ENCODE data around the gene HES2. TPM values are rescaled to one million over a fixed set of nuclear protein-coding genes. Genes with fewer than 3 reads are reported as not detected.
"Not testable (repeated sequence)": the region's sequence is repeated elsewhere in the genome, so short reads cannot be mapped to it uniquely, and the experiment has no call there.

HES2 gene
- polyA plus RNA-seq, 1 donor = 0.75 TPM

DNA sequence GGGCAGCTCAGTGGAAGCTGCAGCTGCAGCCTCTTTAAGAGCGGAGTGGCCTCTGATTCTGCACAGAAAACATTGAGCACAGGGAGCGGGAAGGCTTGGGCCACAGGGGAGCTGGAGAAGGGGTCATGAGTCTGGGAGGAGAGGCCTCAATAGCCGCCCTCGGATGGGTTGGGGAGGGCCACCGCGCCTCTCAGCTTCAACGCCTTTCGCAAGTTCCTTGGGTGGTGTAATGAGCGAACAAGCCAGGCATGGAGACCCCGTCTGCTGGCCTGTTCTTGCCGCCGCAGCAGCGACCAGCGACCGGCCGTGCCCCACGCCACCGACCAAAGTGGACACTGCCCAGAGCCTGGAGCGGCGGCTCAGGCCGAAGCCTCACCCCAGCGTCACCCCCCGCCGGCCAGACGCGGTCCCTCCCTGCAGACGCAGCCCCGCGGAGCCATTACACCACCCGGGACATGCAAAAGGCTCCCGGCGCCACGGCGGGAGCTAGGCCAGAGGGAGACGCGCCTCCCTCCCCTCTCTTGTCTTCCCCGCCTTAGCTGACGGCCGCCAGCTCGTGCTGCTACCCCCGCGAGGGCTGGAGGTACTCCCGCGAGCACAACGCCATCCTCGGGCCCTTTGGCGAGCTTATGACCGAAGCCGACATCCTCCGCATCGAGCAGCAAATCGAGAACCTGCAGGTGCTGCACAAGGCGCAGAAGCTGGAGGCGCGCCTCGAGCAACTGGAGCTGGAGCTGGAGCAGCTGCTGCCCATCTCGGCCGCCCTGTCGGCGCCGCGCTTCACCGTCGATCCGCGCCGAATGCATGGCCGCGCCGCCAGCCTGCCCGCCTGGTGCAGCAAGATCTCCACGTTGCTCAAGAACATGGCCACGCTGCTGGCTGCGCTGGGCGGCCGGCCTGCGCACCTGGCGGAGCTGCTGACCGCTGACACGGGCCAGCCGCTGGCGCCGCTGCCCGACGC is 34.5 kb upstream of the HES2 start:
- H3K27ac ChIP-seq (ENCODE audit: low read length); DNase-seq; H3K4me3 ChIP-seq (ENCODE audit: low read length): not testable (repeated sequence)
- H3K9me3 ChIP-seq (ENCODE audit: control insufficient read depth, low read depth, low read length) = peaks cover 17% of the 10 kb centered on the region
- peaks cover 19% of the 10 kb centered on the region for H3K4me1 ChIP-seq (ENCODE audit: control insufficient read depth, insufficient read depth, low read length)
- no CpG with 5 or more reads among the region's 85 CpGs for WGBS (ENCODE audit: insufficient coverage, low lambda C conversion rate)
- H3K27me3 ChIP-seq (ENCODE audit: control insufficient read depth, insufficient read depth, low read length) = peaks cover 49% of the 10 kb centered on the region
- H3K36me3 ChIP-seq (ENCODE audit: control insufficient read depth, insufficient read depth, low read length) = peaks cover 30% of the 10 kb centered on the region

DNA sequence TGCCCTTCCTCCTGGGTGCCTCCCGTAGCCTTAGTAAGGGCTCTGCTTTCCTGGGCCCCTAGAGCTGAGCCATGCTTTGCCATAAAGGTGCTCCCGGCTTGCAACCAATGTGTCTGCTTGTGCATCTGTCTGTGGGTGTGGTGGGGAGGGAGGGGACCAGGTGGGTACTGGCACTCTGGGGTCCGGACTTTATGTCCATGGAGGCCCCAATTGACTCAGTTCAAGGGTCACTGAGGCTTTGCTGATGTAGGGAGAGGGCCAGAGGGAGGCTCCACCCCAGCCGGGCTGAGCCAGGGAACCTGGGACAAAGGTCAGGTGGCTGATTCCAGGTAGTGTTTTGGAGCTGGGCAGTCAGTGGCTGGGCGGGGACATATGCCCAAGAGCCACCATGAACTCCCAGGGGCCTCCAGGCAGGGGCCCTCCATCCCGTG is 31.2 kb upstream of the HES2 start:
- Histone ChIP-seq H3K4me3 (ENCODE audit: low read length) (peak overlapping the region; percentile 63), H3K27ac (ENCODE audit: low read length) (peak overlapping the region; percentile 98), H3K9me3 (ENCODE audit: control insufficient read depth, low read depth, low read length) (peaks cover 23% of the 10 kb centered on the region), H3K4me1 (ENCODE audit: control insufficient read depth, insufficient read depth, low read length) (peaks cover 22% of the 10 kb centered on the region), H3K36me3 (ENCODE audit: control insufficient read depth, insufficient read depth, low read length) (peaks cover 16% of the 10 kb centered on the region), H3K27me3 (ENCODE audit: control insufficient read depth, insufficient read depth, low read length) (peaks cover 61% of the 10 kb centered on the region)
- no CpG with 5 or more reads among the region's 6 CpGs for WGBS (ENCODE audit: insufficient coverage, low lambda C conversion rate)
- DNase-seq = peak; percentile 96 to 99

DNA sequence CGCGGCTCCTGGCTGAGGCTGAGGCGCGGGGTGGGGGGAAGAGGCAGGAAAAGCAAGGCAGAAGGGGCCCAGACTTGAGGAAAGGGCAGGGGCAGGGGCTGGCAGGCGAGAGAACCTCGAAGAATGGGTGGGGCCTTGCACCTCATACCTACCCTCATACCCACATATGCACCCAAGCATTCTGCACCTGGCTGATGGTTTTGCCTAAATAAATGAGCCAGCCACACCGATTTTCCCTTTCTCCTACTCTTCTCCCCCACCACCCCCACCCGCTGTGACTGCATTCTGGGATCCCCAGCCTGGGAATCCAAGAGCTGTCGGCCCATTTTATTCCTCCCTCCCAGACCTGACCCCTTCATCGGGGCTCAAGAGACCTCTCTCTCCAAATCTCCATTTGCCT is 30.8 kb upstream of the HES2 start:
- peaks cover 60% of the 10 kb centered on the region for H3K27me3 ChIP-seq (ENCODE audit: control insufficient read depth, insufficient read depth, low read length)
- peaks cover 25% of the 10 kb centered on the region for H3K4me1 ChIP-seq (ENCODE audit: control insufficient read depth, insufficient read depth, low read length)
- peaks cover 13% of the 10 kb centered on the region for H3K36me3 ChIP-seq (ENCODE audit: control insufficient read depth, insufficient read depth, low read length)
- H3K4me3 ChIP-seq (ENCODE audit: low read length) = peak overlapping the region; percentile 63
- peaks cover 21% of the 10 kb centered on the region for H3K9me3 ChIP-seq (ENCODE audit: control insufficient read depth, low read depth, low read length)
- WGBS (ENCODE audit: insufficient coverage, low lambda C conversion rate) = no CpG with 5 or more reads among the region's 10 CpGs
- DNase-seq = not testable (repeated sequence)
- peak overlapping the region; percentile 98 for H3K27ac ChIP-seq (ENCODE audit: low read length)

DNA sequence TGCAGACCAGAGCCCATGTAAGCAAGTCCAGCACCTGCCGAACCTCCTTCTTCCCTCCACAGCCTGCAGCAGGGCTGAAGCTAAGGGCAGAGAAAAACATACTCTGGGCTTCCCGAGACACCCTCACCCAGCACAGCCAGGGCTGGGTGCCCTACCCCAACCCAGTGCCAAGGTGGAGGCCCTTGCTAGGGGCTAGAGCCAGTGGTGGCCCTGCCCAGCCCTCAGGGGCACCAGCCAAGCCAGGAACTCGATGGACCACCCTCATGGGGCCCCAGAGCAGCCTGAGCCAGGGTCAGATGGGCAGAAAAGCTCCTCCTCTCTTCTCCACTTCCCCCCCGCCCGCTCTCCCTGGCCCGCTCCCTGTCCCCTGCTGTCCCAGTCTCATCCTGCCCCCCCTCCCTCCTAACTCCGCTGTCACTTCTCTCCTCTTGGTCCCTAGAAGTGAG is 30.3 kb upstream of the HES2 start:
- H3K4me3 ChIP-seq (ENCODE audit: low read length) = peak overlapping the region; percentile 63
- H3K27ac ChIP-seq (ENCODE audit: low read length) = peak overlapping the region; percentile 98
- DNase-seq = peak in 1 of 2 donors; percentile 72
- H3K9me3 ChIP-seq (ENCODE audit: control insufficient read depth, low read depth, low read length) = peaks cover 19% of the 10 kb centered on the region
- H3K27me3 ChIP-seq (ENCODE audit: control insufficient read depth, insufficient read depth, low read length) = peaks cover 59% of the 10 kb centered on the region
- peaks cover 12% of the 10 kb centered on the region for H3K36me3 ChIP-seq (ENCODE audit: control insufficient read depth, insufficient read depth, low read length)
- WGBS (ENCODE audit: insufficient coverage, low lambda C conversion rate) = no CpG with 5 or more reads among the region's 7 CpGs
- H3K4me1 ChIP-seq (ENCODE audit: control insufficient read depth, insufficient read depth, low read length) = peaks cover 28% of the 10 kb centered on the region

DNA sequence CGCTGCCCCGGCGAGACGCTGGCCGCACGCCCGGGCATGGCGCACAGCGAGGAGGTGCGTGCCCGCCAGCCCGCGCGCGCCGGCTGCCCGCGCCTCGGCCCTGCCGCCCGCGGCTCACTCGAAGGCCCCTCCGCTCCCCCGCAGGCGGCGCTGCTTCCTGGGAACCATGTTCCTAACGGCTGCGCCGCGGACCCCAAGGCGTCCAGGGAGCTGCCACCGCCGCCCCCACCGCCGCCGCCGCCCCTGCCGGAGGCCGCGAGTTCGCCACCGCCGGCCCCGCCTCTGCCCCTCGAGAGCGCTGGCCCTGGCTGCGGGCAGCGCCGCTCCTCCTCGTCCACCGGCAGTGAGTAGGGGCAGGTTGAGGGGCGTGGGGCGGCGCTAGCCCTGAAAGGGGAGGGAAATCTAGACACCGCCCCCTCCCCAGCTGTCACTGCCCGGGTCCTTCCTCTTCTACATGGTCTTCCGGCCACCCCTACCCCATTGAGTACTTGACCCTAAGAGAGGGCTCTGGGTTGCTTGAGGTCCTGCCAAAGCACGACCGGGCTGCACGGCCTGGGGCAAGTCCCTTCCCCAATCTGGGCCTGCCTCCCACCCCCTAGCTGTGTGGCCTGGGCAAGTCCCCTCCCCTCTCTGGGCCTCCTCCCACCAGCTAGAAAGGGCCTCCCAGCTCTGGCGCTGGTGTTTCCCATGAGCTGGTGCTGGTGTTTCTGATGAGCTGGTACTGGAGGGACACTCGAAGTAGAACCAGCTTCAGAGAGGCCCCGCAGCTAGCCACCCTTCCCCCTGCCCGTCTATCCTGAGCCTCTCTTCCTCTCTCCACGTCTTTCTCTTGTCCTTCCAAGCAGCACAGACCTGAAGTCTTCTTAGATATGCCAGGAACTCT is 29.3 kb upstream of the HES2 start:
- H3K27me3 ChIP-seq (ENCODE audit: control insufficient read depth, insufficient read depth, low read length) = peaks cover 53% of the 10 kb centered on the region
- H3K4me1 ChIP-seq (ENCODE audit: control insufficient read depth, insufficient read depth, low read length) = peaks cover 31% of the 10 kb centered on the region
- peak overlapping the region; percentile 98 for H3K27ac ChIP-seq (ENCODE audit: low read length)
- no CpG with 5 or more reads among the region's 66 CpGs for WGBS (ENCODE audit: insufficient coverage, low lambda C conversion rate)
- H3K36me3 ChIP-seq (ENCODE audit: control insufficient read depth, insufficient read depth, low read length) = peaks cover 9% of the 10 kb centered on the region
- peaks cover 13% of the 10 kb centered on the region for H3K9me3 ChIP-seq (ENCODE audit: control insufficient read depth, low read depth, low read length)
- peak in 1 of 2 donors; percentile 82 for DNase-seq
- peak overlapping the region; percentile 84 for H3K4me3 ChIP-seq (ENCODE audit: low read length)

DNA sequence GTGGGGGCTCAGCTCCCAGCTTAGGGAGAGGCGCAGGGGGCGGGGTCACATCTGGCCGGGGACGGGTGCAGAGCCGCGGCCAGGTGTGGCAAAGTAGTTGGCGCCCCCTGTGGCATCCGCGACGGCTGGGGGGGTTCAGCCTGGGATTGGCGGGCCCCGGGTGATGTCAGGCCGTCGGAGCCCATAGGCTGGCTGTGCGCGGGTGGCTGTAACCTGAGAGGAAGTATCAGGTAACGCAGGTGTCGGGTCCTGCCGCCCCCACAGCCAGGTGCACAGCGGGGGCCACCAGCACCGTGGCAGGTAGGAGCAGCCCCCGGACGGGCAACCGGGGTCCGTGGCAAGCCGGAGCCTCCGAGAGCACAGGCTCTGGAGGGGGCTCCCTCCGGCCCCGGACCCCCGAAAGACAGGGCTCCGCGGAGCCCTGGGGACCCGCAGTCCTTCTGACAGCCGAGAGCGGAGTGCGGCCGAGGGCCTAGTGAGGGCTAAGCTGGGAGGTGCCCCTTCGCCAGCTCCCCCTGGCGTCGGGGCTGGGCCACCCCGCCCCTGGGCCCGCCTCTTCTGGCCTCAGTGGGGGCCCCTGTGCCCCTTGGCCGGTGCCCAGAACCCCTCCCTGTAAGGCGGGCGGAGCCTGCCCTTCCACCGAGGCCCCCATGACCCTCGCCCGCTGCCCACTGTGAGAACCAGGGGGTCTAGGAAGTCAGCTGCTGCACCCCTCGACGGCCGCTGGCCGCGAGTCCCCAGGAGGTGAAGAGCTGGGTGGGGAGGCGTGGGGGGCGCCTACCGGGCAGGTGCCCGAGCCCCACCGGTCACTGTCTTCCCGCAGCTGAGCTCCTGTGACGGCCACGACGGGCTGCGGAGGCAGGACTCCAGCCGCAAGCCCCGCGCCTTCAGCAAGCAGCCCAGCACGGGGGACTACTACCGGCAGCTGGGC is 28.4 kb upstream of the HES2 start:
- DNase-seq = peak; percentile 77 to 87
- H3K4me1 ChIP-seq (ENCODE audit: control insufficient read depth, insufficient read depth, low read length) = peaks cover 31% of the 10 kb centered on the region
- H3K4me3 ChIP-seq (ENCODE audit: low read length) = peak overlapping the region; percentile 84
- H3K27ac ChIP-seq (ENCODE audit: low read length) = peak overlapping the region; percentile 98
- peaks cover 9% of the 10 kb centered on the region for H3K36me3 ChIP-seq (ENCODE audit: control insufficient read depth, insufficient read depth, low read length)
- peaks cover 11% of the 10 kb centered on the region for H3K9me3 ChIP-seq (ENCODE audit: control insufficient read depth, low read depth, low read length)
- H3K27me3 ChIP-seq (ENCODE audit: control insufficient read depth, insufficient read depth, low read length) = peaks cover 45% of the 10 kb centered on the region
- WGBS (ENCODE audit: insufficient coverage, low lambda C conversion rate) = no CpG with 5 or more reads among the region's 68 CpGs

DNA sequence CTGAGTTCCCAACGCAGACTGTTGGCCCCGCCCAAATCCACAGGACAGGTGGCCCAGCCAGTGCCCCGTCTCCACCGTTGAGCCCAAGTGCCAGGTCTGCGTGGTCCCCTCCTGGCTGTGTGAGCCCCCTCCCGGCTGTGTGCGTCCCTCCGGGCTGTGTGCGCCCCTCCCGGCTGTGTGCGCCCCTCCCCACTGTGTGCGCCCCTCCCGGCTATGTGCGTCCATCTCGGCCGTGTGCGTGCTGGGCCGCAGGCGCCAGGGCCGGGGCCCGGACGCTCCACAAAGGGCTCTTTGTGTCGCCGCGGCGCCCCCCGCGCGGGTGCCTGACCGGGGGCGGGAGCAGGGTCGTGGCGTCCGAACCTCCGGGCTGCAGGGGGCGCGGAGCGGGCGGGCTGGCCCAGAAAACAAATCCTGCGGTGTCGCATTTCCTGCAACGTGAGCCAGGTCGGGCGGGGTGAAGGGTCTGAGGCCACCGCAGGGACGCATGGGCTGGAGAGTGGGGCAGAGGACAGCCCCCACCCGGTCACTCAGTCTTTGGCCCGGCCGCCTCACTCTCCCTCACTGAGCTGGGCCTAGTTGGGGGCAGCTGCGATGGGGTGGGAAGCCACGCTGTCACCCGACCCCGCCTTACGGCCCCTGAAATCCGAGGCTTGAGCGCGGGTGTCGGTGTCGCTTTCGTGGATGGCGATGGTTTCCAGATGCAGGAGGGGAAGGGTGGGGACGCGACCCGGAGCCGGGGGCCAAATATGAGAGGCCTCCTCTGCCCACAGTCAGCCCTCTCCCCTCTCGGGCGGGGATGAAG is 27.5 kb upstream of the HES2 start:
- no CpG with 5 or more reads among the region's 67 CpGs for WGBS (ENCODE audit: insufficient coverage, low lambda C conversion rate)
- Histone ChIP-seq H3K4me1 (ENCODE audit: control insufficient read depth, insufficient read depth, low read length) (peaks cover 24% of the 10 kb centered on the region), H3K27me3 (ENCODE audit: control insufficient read depth, insufficient read depth, low read length) (peaks cover 42% of the 10 kb centered on the region), H3K9me3 (ENCODE audit: control insufficient read depth, low read depth, low read length) (peaks cover 11% of the 10 kb centered on the region), H3K36me3 (ENCODE audit: control insufficient read depth, insufficient read depth, low read length) (peaks cover 4% of the 10 kb centered on the region), H3K27ac (ENCODE audit: low read length) (peak overlapping the region; percentile 98), H3K4me3 (ENCODE audit: low read length) (peak overlapping the region; percentile 84)
- no peak for DNase-seq

DNA sequence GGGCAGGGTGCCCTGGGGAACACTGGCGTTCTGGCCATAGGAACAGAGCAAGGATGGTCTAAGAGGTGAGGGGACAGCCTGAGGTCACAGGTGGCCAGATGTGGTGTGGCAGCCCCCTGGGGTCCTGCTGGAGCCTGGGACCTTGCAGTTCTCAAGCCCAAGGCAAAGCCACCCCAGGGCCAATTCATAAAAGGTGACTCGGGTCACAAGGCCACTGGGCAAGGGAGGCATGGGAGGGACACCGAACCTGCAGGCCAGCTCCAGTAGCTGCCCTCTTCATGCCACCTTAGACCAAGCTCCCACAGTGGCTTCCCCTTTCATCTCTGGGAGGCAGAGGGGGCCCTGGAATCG is 26.9 kb upstream of the HES2 start:
- Histone ChIP-seq H3K4me3 (ENCODE audit: low read length) (peak overlapping the region; percentile 84), H3K27me3 (ENCODE audit: control insufficient read depth, insufficient read depth, low read length) (peaks cover 40% of the 10 kb centered on the region), H3K36me3 (ENCODE audit: control insufficient read depth, insufficient read depth, low read length) (peaks cover 1% of the 10 kb centered on the region), H3K9me3 (ENCODE audit: control insufficient read depth, low read depth, low read length) (peaks cover 8% of the 10 kb centered on the region), H3K27ac (ENCODE audit: low read length) (peak overlapping the region; percentile 98), H3K4me1 (ENCODE audit: control insufficient read depth, insufficient read depth, low read length) (peaks cover 21% of the 10 kb centered on the region)
- no peak for DNase-seq
- WGBS (ENCODE audit: insufficient coverage, low lambda C conversion rate) = no CpG with 5 or more reads among the region's 4 CpGs

DNA sequence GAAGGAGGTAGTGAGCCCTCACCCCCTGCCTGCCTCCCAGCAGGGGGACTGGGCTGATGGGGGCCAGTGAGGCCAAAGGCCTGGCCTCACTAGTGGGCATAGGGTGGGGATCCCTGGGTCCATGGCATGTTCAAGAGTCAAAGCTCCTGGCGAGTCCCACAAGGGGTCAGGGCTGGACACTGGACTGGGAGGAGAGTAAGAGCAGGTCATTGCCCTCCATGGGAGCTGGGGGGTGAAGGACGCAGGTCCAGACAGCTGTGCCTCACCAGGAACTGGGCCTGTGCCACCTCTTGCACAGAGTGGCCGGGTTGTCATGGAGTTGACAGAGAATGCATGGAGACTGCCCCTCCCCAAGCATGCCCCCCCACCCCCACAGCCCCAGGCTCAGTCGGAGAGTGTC is 26.2 kb upstream of the HES2 start:
- H3K36me3 ChIP-seq (ENCODE audit: control insufficient read depth, insufficient read depth, low read length); DNase-seq; H3K27ac ChIP-seq (ENCODE audit: low read length); H3K9me3 ChIP-seq (ENCODE audit: control insufficient read depth, low read depth, low read length); H3K4me3 ChIP-seq (ENCODE audit: low read length): not testable (repeated sequence)
- Histone ChIP-seq H3K4me1 (ENCODE audit: control insufficient read depth, insufficient read depth, low read length) (peaks cover 19% of the 10 kb centered on the region), H3K27me3 (ENCODE audit: control insufficient read depth, insufficient read depth, low read length) (peaks cover 38% of the 10 kb centered on the region)
- no CpG with 5 or more reads among the region's 4 CpGs for WGBS (ENCODE audit: insufficient coverage, low lambda C conversion rate)
